Astrocyte of the spinal cord (primary cell): Measurements from ENCODE around the gene COL4A2.
A peak's percentile ranks its signal among the peaks of the same experiment; 100 is the strongest.

Experiments used
- DNase-seq: peaks from one replicate; pipeline ENCODE4 v3.0.0; 2011; ENCODE audit warnings: low read depth, low spot score
- H3K4me3 ChIP-seq: 2 replicates; pipeline ENCODE4 v1.5.1; 2011; ENCODE audit warnings: low read depth, mild to moderate bottlenecking, low read length, moderate library complexity
- in situ Hi-C: cut with HindIII; loops from 2 replicates; pipeline ENCODE4 v1.10.0; 2017; ENCODE audit warnings: low sequenced_read_pairs
- TF ChIP-seq, protein P1 (sequence below): IDR thresholded peaks from 2 replicates; pipeline ENCODE4 v1.5.1; 2012; ENCODE audit warnings: low read depth, mild to moderate bottlenecking, low read length, inconsistent platforms

Gene COL4A2

GRCh38 chr13:110518571-110518970 is 211.5 kb downstream of the COL4A2 start:
- H3K4me3 ChIP-seq = no peak overlapping the region
- TF ChIP-seq, protein P1, sequence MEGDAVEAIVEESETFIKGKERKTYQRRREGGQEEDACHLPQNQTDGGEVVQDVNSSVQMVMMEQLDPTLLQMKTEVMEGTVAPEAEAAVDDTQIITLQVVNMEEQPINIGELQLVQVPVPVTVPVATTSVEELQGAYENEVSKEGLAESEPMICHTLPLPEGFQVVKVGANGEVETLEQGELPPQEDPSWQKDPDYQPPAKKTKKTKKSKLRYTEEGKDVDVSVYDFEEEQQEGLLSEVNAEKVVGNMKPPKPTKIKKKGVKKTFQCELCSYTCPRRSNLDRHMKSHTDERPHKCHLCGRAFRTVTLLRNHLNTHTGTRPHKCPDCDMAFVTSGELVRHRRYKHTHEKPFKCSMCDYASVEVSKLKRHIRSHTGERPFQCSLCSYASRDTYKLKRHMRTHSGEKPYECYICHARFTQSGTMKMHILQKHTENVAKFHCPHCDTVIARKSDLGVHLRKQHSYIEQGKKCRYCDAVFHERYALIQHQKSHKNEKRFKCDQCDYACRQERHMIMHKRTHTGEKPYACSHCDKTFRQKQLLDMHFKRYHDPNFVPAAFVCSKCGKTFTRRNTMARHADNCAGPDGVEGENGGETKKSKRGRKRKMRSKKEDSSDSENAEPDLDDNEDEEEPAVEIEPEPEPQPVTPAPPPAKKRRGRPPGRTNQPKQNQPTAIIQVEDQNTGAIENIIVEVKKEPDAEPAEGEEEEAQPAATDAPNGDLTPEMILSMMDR = no peak
- DNase-seq = no peak
- in situ Hi-C loops = no loop called here

- no peak overlapping the region for H3K4me3 ChIP-seq
- in situ Hi-C loops = no loop called here
- no peak for DNase-seq
- TF ChIP-seq, protein P1 = no peak
Measured at GRCh38 chr13:110519046-110519445, 212.0 kb downstream of the COL4A2 start.

GRCh38 chr13:110519506-110519905 is 212.4 kb downstream of the COL4A2 start:
- no peak overlapping the region for H3K4me3 ChIP-seq
- in situ Hi-C loops = no loop called here
- no peak for DNase-seq
- TF ChIP-seq, protein P1 = no peak

DNA sequence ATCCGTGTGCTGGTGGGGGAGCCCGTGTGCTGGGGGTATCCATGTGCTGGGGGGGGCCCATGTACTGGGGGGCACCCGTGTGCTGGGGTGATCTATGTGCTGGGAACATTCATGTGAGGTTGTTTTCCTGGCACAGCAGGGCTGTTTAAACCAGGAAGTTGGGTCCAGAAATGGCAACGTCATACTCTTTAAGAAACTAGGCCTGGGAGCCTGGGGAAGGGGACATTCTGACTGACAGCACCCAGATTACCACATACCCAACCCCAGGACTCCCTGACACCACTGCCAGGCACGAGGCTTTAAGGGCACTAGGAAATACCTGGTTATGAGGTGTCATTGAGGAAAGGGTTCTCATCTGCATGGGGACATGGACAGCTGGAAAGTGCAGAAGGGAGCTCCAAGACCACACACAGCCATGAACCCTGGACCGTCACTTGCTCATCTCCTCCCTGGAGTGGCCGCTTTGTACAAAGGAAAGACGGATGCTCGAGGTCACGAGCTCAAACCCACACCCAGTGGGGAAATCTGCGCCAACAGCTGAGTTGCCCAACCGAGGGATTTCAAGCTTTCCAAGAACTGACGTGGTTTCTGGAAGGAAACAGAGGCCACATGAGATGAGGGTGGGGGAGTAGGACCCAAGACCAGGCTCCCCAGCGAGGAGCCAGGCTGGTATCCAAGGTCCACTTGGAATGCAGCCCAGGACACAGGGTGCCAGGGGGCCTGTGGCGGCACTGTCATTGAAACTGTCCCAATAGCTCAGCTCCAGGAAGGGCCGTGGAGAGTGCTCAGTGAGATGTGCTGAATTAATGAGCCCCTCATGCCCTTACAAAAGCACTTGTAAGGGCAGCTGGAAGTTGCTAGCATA is 213.6 kb downstream of the COL4A2 start:
- TF ChIP-seq, protein P1 = no peak
- peak; percentile 76 for DNase-seq
- in situ Hi-C loops = no loop called here
- no peak overlapping the region for H3K4me3 ChIP-seq

DNA sequence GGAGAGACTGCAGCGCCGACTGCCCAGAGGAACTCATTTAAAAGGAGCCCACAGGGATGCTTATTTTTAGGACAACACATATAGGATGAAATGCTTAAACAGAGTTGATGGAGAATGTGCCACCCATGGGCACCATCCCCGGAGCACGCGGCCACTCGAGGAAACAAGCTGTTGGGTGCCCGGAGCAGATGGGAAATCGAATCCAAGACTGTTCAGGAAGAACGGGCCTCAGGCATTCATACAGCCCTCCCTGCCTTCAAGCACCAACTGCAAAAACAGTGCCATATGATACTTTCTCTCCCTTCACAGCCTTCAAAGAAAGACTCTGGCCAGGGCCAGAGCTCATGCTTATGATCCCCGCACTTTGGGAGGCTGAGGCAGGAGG is 214.2 kb downstream of the COL4A2 start:
- no peak overlapping the region for H3K4me3 ChIP-seq
- TF ChIP-seq, protein P1 = no peak
- no peak for DNase-seq
- in situ Hi-C loops = no loop called here

GRCh38 chr13:110521946-110522345 is 214.9 kb downstream of the COL4A2 start:
- in situ Hi-C loops = no loop called here
- no peak for DNase-seq
- no peak overlapping the region for H3K4me3 ChIP-seq
- TF ChIP-seq, protein P1 = no peak
